IMR-90 (cell line): ENCODE measurements around the gene TAOK1. TPM values are rescaled to one million over a fixed set of nuclear protein-coding genes. Genes with fewer than 3 reads are reported as not detected.

Source experiments
- ATAC-seq: fragments of 200-7000 bp; cut with Tn5 transposase; 2 replicates; pipeline ENCODE4 v1.9.1; 2020; ENCODE audit warnings: low read depth, mild to moderate bottlenecking, moderate library complexity
- BruUV-seq: library from RNA; stranded (reverse); fragments of 400-500 nt; replicated peaks from 2 replicates; lab custom pipeline; 2021; lab: Mats Ljungman, UMichigan
- CTCF ChIA-PET: fragments of 300-600 bp; formaldehyde crosslinking; extraction: SDS; loops from one replicate; lab custom pipeline; 2021; ENCODE audit warnings: antibody characterized with exemption; lab: Yijun Ruan, JAX
- POLR2A ChIA-PET: fragments of 300-600 bp; sonication (Branson Sonifier 250); formaldehyde crosslinking; loops from one replicate; lab custom pipeline; 2022; ENCODE audit warnings: antibody characterized with exemption; ENCODE audit not compliant: unreplicated experiment; lab: Charles Lee
- DNase-seq: peaks from one replicate; pipeline ENCODE4 v3.0.0; 2013
- H2AFZ ChIP-seq: replicated peaks from 2 replicates; pipeline ENCODE3; 2013; ENCODE audit warnings: low read length, mild to moderate bottlenecking; ENCODE audit not compliant: poor library complexity
- H2AK5ac ChIP-seq: 2 replicates; pipeline ENCODE4 v1.6.1; 2013; ENCODE audit warnings: low read depth, low read length, inconsistent platforms
- H2AK9ac ChIP-seq: replicated peaks from 2 replicates; pipeline ENCODE3; 2013; ENCODE audit warnings: mild to moderate bottlenecking, low read depth, low read length, moderate library complexity; ENCODE audit not compliant: poor library complexity
- H2BK120ac ChIP-seq: 2 replicates; pipeline ENCODE4 v1.6.1; 2013; ENCODE audit warnings: low read depth, low read length, inconsistent platforms
- H2BK15ac ChIP-seq: 3 replicates; pipeline ENCODE4 v1.6.1; 2013; ENCODE audit warnings: low read depth, low read length, inconsistent platforms
- H2BK20ac ChIP-seq: 2 replicates; pipeline ENCODE4 v1.6.1; 2013; ENCODE audit warnings: low read depth, mild to moderate bottlenecking, inconsistent platforms, low read length, moderate library complexity
- H2BK5ac ChIP-seq: 2 replicates; pipeline ENCODE4 v1.6.1; 2013; ENCODE audit warnings: mild to moderate bottlenecking, low read depth, low read length, inconsistent platforms; ENCODE audit not compliant: poor library complexity, severe bottlenecking
- H3K14ac ChIP-seq: replicated peaks from 2 replicates; pipeline ENCODE4 v1.6.1; 2013; ENCODE audit warnings: low read depth, low read length, inconsistent platforms
- H3K18ac ChIP-seq: 2 replicates; pipeline ENCODE4 v1.6.1; 2013; ENCODE audit warnings: low read depth, low read length, control low read depth
- H3K23ac ChIP-seq: 2 replicates; pipeline ENCODE4 v1.6.1; 2013; ENCODE audit warnings: low read depth, low read length, inconsistent platforms
- H3K27ac ChIP-seq: 2 replicates; pipeline ENCODE4 v1.5.1; 2013; ENCODE audit warnings: mild to moderate bottlenecking, control low read depth, low read length; ENCODE audit not compliant: insufficient read depth
- H3K27me3 ChIP-seq: 2 replicates; pipeline ENCODE4 v1.6.1; 2013; ENCODE audit warnings: low read length; ENCODE audit not compliant: control insufficient read depth, insufficient read depth
- H3K36me3 ChIP-seq: 2 replicates; pipeline ENCODE4 v1.6.1; 2013; ENCODE audit warnings: low read length, mixed read lengths; ENCODE audit not compliant: control insufficient read depth, insufficient read depth
- H3K4ac ChIP-seq: 2 replicates; pipeline ENCODE4 v1.6.1; 2013; ENCODE audit warnings: low read depth, low read length, inconsistent platforms
- H3K4me1 ChIP-seq: 2 replicates; pipeline ENCODE4 v1.6.1; 2013; ENCODE audit warnings: low read length, mixed read lengths; ENCODE audit not compliant: control insufficient read depth, insufficient read depth
- H3K4me2 ChIP-seq: 2 replicates; pipeline ENCODE4 v1.6.1; 2013; ENCODE audit warnings: low read depth, mild to moderate bottlenecking, control low read depth, low read length, moderate library complexity
- H3K4me3 ChIP-seq: 2 replicates; pipeline ENCODE4 v1.5.1; 2013; ENCODE audit warnings: low read depth, mild to moderate bottlenecking, control low read depth, low read length, moderate library complexity; ENCODE audit not compliant: insufficient read depth
- H3K56ac ChIP-seq: 2 replicates; pipeline ENCODE4 v1.6.1; 2013; ENCODE audit warnings: low read length, inconsistent platforms; ENCODE audit not compliant: insufficient read depth; ENCODE audit errors: extremely low read depth
- H3K79me1 ChIP-seq, 2 experiments: 2 replicates each; pipeline ENCODE4 v1.6.1; 2013; ENCODE audit warnings: low read length in 2 of 2, inconsistent platforms in 1 of 2, low read depth in 1 of 2
- H3K9ac ChIP-seq: 2 replicates; pipeline ENCODE4 v1.6.1; 2013; ENCODE audit warnings: low read depth, low read length, control low read depth
- H3K9me1 ChIP-seq: 2 replicates; pipeline ENCODE4 v1.6.1; 2013; ENCODE audit warnings: low read length, inconsistent platforms; ENCODE audit not compliant: insufficient read depth
- H3K9me3 ChIP-seq: 2 replicates; pipeline ENCODE4 v1.6.1; 2013; ENCODE audit warnings: low read length; ENCODE audit not compliant: control insufficient read depth, insufficient read depth
- H4K20me1 ChIP-seq: 2 replicates; pipeline ENCODE4 v1.6.1; 2013; ENCODE audit warnings: low read length, inconsistent platforms; ENCODE audit not compliant: insufficient read depth
- H4K5ac ChIP-seq: 2 replicates; pipeline ENCODE4 v1.6.1; 2013; ENCODE audit warnings: mild to moderate bottlenecking, low read depth, low read length, control low read depth
- H4K8ac ChIP-seq, 2 experiments: 2 replicates each; pipeline ENCODE4 v1.6.1; 2013; ENCODE audit warnings: low read depth in 2 of 2, low read length in 2 of 2, control low read depth in 1 of 2, inconsistent platforms in 1 of 2
- H4K91ac ChIP-seq: 2 replicates; pipeline ENCODE4 v1.6.1; 2013; ENCODE audit warnings: low read depth, low read length, inconsistent platforms; ENCODE audit not compliant: insufficient read depth
- CEBPB ChIP-seq: IDR thresholded peaks from 2 replicates; pipeline ENCODE4 v1.6.1; 2012; ENCODE audit warnings: low read depth, low read length, improper control_type of control experiment
- CTCF ChIP-seq: conservative IDR thresholded peaks from 2 replicates; pipeline ENCODE4 v1.5.1; 2012; ENCODE audit warnings: mild to moderate bottlenecking, low read depth, low read length, improper control_type of control experiment
- FOS ChIP-seq: fragments of 150-350 bp; IDR thresholded peaks from 2 replicates; pipeline ENCODE4 v1.6.1; 2016; ENCODE audit warnings: low read depth, low read length
- USF2 ChIP-seq: fragments of 150-350 bp; IDR thresholded peaks from 2 replicates; pipeline ENCODE4 v1.6.1; 2017; ENCODE audit warnings: mild to moderate bottlenecking, antibody characterized with exemption, low read length, low read depth
- WGBS, 2 experiments: methylation state at CpG; one replicate each; pipeline versions ENCODE4 v1.1.5 to v1.1.7; 2013; ENCODE audit warnings: missing lambda C conversion rate in 2 of 2; ENCODE audit not compliant: insufficient read length in 1 of 2; ENCODE audit errors: extremely low coverage in 2 of 2; 5-methylcytosine and 5-hydroxymethylcytosine counted together
- dilution Hi-C: fragments of 300-500 bp; cut with HindIII; formaldehyde crosslinking; loops from one replicate; pipeline ENCODE4 v1.14.3; 2018; ENCODE audit warnings: low sequenced_read_pairs; ENCODE audit not compliant: unreplicated experiment
- in situ Hi-C: fragments of 300-500 bp; cut with MboI; formaldehyde crosslinking; loops from 3 replicates; pipeline ENCODE4 v1.14.3; 2019; ENCODE audit warnings: low sequenced_read_pairs, inconsistent platforms, mixed read lengths
- intact Hi-C: fragments of 100-400 bp; cut with micrococcal nuclease; formaldehyde crosslinking; loops from 2 replicates; pipeline ENCODE4 v1.10.0; 2022
- polyA plus RNA-seq, 3 experiments: library from polyadenylated mRNA; depleted of rRNA; stranded (reverse); fragments of >200 nt; gene quantifications; 2 replicates each; pipeline ENCODE4 v1.2.3, GENCODE V29; 2012; ENCODE audit warnings: low replicate concordance in 1 of 3
- total RNA-seq: library from RNA; depleted of rRNA; stranded (reverse); fragments of >200 nt; gene quantifications from 2 replicates; pipeline ENCODE4 v1.2.3, GENCODE V29; 2012

The TAOK1 gene
- total and polyA plus RNA-seq, 2 of the 4 experiments (the other 2 are of a cell fraction) = 9.8 to 91.8 TPM

- intact Hi-C loops = no loop called here
- Histone ChIP-seq H3K9me1 (peaks cover 14% of the 10 kb centered on the region), H2BK5ac (no peak overlapping the region), H3K4me1 (peaks cover 3% of the 10 kb centered on the region), H3K27me3 (no peaks in the 10 kb centered on the region), H3K27ac (no peak overlapping the region), H3K56ac (no peak overlapping the region), H3K4me2 (no peak overlapping the region), H4K8ac (no peak overlapping the region), H2AK9ac (no peak overlapping the region), H4K20me1 (peaks cover 82% of the 10 kb centered on the region), H3K36me3 (peaks cover 7% of the 10 kb centered on the region), H3K18ac (no peak overlapping the region), H3K9ac (no peak overlapping the region), H3K4me3 (no peak overlapping the region), H3K4ac (no peak overlapping the region), H2BK20ac (no peak overlapping the region), H4K91ac (no peak overlapping the region), H2AFZ (no peak overlapping the region), H2AK5ac (no peak overlapping the region), H3K9me3 (no peaks in the 10 kb centered on the region), H3K79me1 (peaks cover 0 to 74% of the 10 kb centered on the region in 2 experiments; a peak in 2 of 4 replicates), H3K23ac (no peak overlapping the region), H4K5ac (no peak overlapping the region), H3K14ac (no peak overlapping the region), H2BK15ac (no peak overlapping the region), H2BK120ac (no peak overlapping the region)
- in situ Hi-C loops = no loop called here
- dilution Hi-C loops = no loop called here
- WGBS, 2 experiments = no CpG with 5 or more reads among the region's 1 CpG
- CTCF ChIA-PET = no interaction called here
- DNase-seq (no peak), ATAC-seq (no peak)
- BruUV-seq = no TSS peak
- TF ChIP-seq FOS (no peak), CTCF (no peak), CEBPB (no peak), USF2 (no peak)
- POLR2A ChIA-PET = no interaction called here
Measured at GRCh38 chr17:29442451-29442850, 52.3 kb downstream of the TAOK1 start.
